ENCODE measurements around the gene PRKAG2.

Gene PRKAG2

DNA sequence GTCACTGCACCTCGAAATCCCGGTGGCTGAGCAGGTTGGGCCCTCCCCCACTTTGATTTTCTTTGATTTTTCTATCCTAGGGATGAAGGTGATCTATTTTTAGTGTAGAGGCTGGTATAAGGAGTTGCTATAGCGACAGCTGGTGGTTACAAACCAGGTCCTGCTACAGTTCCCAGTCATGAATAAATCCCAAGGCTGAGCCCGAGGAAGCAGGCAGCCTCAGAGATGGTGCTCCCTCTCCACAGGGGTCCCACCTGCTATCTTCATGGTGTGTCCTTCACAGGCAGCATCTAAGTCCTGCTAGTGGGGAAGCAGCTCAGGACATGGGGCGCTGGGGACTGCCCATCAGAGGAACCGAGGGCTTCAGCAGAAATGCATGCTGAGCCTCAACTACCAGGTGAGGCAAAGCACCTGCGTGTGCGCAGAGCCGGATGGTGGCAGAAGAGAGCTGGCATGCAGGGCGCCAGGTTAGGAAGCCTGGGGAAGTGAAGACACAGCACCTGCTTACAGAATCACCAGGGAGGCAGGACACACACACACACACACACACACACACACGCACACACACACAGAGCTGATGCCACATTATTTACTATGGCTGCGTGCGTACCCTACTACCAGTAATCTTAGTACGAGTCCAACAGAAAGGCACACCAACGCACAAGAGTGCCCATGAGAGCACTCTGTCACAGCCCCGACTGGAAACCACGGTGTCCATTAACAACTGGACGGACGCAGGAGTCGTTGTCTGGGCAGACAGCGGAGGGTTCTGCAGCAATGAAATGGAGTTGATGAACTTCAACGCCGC lies 150.9 kb downstream of the PRKAG2 start:
- no peak for DNase-seq (ENCODE audit: low read depth)

DNA sequence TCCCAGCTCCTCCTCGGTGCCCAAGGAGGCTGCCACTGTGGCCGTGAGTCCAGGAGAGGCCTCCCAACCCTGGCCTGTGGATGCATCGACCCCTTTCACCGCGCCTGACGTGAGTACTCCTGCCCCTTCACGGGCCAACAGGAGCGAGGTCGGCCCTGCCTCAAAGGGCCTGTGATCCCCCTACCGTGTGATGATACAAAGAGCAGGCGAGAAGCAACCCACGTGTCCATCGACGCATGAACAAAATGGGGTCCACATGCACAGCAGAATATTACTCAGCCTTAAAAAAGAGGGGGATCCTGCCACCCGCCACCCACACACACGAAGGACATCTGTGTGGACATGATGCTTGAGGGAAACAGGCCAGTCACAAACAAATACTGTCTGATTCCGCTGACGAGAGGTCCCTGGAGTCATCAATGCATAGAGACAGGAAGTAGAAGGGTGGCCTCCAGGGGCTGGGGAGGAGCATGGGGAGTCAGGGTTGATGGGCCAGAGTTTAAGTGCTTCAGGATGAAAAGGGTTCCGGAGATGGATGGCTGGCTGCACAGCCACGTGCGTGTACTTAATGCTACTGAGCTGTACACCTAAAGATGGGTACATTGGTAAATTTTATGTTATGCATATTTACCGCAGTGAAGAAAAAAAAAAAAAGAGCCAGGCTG lies 151.9 kb downstream of the PRKAG2 start:
- no peak for DNase-seq (ENCODE audit: low read depth)

DNA sequence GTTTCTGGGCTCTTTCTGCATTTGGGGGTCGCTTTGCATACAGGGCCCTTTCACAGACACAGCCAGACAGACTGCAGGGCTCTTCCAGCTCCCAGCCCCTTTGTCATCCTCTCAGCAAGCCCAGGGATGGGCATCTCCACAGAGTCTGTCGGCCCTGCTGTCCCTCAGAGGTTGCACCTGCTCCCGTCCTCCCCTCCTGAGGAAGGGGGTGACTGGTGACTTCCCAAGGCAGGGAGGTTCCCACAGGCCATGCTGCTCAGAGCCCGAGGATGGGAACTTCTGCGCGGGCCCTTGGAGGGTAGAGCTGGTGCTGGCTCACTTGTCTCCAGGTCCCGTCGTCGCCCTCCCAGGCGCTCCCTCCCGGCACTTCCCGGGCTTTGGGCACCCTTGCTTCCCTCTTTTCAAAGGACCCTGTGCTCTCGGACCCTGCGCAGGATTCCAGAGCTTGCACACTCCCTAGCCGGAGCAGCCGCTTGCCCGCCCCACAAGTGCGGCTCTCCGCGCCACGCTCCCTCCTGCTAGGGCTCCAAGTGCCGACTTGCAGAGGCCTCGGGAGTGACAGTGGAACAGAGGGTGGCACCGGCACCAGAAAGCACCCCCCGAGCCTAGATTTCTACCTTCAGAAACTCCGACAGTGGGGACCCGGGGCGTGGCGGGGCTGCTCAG lies 152.5 kb downstream of the PRKAG2 start:
- DNase-seq (ENCODE audit: low read depth), result no peak

DNA sequence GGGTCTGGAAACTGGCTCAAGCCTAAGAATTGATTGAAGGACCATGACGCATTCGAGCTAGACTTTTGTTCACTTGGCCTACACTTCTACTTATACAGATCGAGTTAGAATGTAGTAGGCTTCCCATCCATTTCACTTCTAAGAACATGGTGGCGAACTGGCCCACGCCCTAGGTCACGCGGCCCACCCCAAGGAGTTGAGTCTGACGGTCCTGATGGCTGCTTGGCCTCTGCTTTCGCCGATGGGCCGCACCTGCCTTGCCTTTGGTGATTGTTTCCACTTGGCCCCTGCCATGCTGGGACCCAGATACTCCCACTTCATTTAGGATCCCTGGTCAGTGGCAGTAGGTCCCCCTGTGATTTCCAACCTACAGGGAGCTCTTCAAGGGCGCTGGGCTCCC lies 153.6 kb downstream of the PRKAG2 start:
- DNase-seq (ENCODE audit: low read depth), result no peak

DNA sequence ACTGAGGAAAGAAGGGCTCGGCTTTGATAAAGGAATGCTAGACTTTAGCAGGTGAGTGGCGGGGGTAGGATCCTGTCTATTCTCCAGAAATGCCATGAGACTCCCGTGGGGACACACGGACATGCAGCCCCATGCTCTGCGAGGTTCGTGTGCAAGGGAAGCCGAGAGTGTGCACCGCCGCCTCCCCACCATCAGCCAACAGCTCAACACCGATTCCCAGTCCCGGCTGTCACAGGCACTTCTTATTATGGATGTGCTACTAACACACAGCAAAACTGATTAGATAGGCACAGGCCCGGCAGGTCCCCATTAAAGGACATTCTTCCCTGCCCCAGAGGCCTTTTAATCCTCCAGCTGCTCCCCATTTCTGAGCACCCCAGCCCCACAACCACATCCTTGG lies 154.4 kb downstream of the PRKAG2 start:
- no peak for DNase-seq (ENCODE audit: low read depth)

DNA sequence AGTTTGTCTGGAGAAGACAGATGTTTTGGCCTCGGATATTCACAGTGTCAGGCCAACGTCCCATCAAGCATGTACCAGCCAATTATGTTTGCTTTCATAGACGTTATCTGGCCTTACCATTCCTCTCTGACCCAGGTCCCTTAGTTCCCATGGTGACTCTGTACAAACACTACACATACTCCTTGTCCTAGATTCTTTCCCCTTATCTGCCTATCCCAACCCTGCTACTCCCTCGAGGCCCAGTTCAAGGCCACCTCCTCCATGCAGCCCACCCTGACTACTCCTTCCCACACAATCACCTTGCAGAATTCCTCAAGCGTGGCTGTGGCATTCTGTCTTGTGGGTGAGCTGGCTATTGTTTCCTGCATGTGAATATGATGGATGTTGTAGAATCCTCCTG lies 155.2 kb downstream of the PRKAG2 start:
- no peak for DNase-seq (ENCODE audit: low read depth)

DNA sequence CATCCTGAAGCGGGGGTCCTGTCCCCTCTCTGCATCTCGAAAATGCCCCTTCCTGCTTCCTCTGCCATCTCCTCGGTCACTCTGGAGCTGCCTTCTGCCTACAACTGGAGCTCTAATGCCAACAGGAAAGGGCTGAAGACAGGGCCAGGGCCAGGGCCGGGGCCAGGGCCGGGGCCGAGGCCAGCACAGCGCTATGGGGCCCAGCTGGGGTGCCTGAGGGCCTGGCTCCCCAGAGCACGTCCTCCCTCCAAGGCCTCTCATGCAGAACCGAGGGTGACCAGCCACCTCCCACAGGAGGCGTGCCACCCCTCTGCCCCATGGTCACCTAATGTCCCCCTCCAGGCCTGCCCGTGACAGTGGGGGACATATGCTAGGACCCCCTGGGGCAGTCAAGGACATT lies 155.7 kb downstream of the PRKAG2 start:
- no peak for DNase-seq (ENCODE audit: low read depth)

DNA sequence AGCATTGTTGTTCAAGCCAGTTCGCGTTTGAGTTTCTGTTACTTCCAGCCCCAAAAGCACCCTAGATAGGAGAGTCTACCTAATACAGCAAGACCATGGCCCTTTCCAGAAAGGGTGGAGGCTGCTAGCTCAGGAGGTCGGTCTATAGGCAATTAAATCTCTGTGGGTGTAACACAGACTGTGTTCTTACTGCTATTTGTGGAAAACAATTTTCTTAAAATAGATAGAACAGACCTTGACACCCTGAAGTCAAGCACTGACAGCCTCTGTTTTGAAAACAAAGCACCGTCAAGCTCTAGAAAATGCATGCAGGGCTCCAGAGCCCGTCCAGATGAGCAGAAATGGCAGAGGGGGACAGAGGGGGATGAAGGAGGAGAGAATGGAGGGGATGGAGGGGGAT lies 156.6 kb downstream of the PRKAG2 start:
- no peak for DNase-seq (ENCODE audit: low read depth)

DNA sequence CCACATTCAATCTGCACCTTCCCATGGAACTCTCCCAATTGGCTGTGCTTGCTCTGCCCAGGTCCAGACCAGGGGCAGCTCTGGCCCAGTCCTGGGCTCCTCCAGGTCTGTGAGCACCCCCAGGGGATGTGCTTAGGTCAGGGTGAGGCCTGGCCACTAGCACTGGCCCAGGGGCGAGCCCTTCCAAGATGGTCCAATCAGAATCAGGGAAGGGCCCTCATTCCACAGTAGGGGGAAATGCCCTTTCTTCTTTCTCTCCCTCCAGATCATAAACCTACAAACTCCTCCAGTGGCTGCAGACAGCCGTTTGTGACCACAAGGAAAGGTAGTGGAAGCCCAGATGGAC lies 157.0 kb downstream of the PRKAG2 start:
- no peak for DNase-seq (ENCODE audit: low read depth)

DNA sequence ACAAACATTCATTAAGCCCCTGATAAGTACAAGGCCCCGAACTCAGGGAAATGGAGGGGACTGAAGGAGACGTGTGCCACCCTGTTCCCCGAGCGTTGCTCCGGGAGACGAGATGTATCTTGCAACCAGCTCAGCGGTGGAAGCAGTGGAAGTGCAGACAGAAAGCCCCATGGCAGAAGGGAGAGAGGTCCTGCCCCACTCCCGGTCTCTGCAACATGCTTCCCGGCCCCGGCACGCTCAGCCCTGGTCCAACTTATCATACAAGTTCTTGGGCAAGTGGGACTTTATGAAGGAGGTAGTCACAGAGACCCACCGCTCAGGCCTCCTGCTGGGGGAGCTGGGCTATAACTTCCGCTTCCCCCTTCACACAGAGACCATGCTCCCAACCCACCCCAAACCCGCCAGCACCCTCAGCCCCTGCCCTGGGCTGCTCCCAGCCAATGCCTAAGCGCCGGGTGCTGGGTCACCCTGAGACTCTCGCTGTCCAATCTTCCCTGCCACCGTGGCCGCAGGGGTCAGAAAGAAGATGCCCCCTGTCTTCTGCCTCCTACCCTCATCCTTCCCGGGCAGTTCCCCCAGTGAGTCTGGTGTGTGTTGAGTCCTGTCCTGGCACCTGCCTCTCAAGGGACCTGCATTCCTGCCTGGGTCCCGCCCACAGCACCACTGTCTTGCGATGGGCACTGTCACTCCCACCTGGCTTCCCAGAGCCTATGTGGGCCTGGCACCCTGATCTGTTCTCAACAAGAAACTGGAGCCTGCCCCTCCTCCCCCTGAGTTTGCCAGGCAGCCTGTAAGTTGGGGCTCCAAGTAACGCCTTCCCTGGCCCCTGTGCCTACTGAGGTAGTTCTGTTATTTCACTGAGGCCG lies 157.7 kb downstream of the PRKAG2 start:
- DNase-seq (ENCODE audit: low read depth), result no peak

DNA sequence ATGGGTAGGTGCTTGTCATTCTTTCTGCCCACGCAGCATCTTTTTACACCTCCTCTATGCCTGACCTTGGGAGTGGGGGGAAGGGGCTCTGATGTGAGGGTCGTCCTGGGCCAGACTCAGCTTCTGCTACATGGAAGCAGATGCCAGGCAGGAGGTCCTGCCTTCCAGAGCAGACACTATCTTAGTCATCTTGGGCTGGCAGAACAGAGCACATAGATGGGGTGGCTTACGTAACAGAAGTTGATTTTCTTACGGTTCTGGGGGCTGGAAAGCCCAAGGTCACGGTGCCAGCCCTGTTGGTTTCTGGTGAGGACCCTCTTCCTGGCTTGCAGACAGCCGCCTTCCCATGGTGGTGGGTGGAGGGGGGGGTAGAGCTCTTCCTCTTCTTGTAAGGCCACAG lies 159.0 kb downstream of the PRKAG2 start:
- DNase-seq (ENCODE audit: low read depth), result no peak

DNA sequence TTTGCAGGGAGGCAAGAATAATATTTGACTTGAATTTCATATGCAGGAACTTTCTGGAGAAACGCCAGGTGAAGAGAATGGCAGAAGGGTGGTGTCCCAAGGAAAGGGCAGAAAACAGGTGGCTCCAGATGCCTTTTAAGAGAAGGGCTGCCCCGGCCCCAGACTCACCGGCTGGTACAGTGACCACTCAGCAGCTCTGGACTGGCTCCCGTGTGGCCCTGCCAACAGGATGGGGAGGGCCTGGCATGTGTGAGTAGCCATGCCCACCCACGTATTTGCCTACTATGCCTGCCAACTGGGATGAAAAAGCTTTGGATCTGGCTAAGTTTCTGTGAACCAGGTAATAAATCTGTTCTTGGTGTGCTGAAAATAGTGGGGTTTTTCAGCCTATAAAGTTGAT lies 159.5 kb downstream of the PRKAG2 start:
- no peak for DNase-seq (ENCODE audit: low read depth)

DNA sequence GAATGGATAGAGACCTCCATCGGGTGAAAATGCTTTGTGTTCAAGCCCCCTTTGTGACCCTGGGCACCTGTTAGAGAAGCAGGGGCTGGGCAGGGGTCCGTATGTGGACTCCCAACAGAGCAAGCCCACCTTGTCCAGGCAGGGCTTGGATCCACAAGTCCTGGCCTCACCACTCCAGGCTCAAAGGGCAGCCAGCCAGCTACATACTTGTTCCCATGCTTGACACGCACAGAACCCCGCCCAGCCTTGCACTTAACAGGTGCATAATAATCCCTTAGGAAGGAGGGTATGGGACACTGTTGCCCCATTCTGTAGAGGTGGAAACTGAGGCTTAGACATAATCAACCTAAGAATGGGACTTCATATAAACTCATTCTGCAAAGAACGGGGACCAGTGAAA lies 160.6 kb downstream of the PRKAG2 start:
- DNase-seq (ENCODE audit: low read depth), result no peak

DNA sequence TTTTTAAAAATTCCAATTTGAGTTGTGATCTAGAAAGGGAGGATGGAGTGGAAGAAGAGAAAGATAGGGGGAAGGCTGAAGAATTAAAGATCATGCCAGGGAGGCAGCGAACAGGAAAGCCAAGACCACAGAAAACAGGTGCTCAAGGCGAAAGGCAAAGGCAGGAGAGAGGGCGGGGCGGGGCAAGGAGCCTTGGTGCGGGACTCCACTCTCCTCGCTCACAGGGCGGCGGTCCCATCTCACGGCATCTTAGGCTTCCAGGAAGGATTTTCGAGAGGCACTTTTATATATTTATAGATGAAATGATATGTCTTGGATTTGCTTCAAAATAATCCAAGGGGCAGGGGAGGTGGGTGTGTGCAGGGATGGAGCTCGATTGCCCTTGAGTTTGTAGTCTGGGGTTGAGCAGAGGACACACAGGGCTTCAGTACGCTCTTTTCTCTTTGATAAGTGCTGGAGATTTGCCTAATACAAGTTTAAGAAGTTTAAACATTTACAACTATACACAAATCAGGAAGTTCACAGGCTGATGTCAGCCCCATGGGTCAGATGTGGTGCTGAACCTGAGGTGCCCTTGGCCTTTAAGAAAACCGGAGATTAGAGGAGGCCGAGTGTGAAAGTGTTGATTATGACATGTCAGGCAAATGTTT lies 161.1 kb downstream of the PRKAG2 start:
- DNase-seq (ENCODE audit: low read depth), result no peak

DNA sequence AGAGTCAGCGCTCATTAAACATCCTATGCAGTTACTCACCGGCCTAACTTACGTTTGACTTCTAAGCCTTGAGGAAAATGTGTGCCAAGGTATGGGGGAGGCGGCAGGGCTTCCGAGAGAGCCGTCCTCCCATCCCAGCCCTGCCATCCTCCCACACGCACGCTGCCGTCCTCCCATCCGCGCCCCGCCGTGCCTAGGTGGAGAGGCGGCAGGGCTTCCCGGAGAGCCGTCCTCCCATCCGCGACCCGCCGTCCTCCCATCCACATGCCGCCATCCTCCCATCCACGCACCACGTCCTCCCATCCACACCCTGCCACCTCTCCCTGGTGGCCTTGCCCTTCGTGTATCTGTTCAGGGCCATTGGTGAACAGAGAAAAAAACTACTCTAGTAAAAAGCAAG lies 162.7 kb downstream of the PRKAG2 start:
- no peak for DNase-seq (ENCODE audit: low read depth)

DNA sequence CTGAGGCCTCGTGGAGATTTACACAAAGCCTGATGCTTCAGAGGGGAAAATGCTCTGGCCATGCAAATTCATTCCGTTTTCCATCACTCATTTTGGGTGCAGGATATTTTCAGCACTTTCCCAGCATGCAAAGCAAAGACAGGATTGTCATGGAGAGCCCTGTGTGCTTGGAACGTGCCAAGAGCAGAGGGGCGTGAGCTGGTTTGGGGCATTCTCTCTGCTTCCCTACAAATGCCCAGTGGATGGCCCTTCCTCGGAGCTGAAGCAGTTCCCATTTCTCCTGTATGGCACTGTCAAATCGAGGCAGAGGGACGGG lies 164.1 kb downstream of the PRKAG2 start:
- no peak for DNase-seq (ENCODE audit: low read depth)

DNA sequence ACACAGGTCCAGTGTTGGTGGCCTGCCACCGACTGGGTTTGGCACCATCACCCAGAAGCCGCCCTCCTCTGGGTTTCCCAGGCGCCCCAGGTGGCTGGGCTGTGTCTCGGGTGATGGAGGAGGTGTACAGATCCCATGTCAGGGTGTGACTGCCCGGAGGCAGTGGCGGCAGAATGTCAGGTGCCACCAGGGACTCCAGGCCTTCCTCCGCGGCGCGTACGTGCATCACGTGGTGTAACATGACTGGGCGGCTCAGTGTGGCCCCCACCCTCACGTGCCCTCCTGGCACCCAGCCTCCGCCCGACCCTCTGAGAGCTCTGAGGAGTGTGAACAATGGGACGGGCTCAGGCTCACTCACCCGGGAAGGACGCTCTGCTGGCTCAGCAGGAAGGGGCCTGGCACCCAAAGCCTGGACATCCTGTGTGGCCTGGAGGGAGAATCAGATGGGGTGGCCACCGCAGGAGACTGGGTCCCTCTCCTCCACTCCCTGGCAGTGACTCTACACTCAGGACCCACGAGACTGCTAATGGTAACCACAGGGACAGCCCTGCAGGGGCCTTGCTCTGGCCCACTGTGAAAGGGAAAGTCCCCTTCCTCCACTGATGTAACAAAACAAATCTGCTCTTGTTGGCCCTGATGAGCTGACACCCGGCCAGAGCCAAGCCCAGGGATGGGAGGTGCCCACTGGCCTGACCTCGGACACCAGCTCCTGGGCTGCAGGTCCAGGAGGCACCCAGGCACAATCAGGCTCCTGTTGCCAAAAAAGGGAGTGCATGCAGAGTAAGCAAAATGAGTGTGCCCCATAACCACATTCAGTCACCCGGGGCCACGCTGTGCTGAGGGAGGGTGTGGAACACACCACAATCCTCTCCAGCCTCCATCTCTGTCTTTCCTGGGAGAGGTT lies 164.8 kb downstream of the PRKAG2 start:
- no peak for DNase-seq (ENCODE audit: low read depth)

DNA sequence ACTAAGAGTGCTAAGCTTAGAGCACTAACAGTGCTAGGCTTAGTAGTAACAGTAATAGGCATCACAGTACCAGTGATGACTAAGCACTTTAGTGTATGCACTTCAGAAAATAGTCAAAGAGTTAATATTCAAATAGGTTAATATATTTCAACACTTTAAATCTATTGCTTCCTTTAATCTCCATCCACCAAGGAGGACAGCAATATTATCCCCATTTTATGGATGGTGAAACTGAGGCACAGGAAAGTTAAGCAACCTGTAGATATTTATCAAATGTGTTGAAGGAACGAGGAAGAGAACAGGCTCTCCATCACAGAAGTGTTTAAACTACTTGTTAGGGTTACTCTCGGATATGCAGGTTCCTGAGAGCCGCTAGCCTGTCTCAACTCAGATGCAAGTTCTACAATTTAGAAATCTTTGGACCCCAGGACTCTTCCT lies 165.5 kb downstream of the PRKAG2 start:
- no peak for DNase-seq (ENCODE audit: low read depth)

DNA sequence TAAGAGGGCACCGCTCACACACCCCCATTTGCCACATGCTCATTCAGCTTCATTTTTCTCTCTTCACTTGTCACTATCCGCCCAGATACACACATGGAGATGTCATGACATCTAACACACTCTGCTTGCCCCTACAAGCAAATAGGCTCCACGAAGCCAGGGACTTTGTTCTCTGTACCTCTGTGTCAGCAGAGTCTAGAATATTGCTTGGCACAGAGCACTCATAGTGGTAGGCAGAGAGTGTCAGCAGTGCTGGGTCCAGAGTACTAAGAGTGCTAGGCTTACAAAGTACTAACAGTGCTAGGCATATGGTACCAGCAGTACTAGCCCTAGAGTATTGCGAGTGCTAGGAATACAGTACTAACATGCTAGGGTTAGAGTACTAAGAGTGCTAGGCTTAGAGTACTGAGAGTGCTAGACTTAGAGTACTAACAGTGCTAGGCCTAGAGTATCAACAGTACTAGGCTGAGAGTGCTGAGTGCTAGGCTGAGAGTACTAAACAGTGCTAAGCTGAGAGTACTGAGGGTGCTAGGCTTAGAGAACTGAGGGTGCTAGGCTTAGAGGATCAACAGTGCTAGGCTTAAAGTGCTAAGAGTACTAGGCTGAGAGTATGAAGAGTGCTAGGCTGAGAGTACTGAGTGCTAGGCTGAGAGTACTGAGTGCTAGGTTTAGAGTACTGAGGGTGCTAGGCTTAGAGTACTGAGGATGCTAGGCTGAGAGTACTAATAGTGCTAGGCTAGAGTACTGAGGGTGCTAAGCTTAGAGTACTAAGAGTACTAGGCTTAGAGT lies 166.1 kb downstream of the PRKAG2 start:
- no peak for DNase-seq (ENCODE audit: low read depth)

DNA sequence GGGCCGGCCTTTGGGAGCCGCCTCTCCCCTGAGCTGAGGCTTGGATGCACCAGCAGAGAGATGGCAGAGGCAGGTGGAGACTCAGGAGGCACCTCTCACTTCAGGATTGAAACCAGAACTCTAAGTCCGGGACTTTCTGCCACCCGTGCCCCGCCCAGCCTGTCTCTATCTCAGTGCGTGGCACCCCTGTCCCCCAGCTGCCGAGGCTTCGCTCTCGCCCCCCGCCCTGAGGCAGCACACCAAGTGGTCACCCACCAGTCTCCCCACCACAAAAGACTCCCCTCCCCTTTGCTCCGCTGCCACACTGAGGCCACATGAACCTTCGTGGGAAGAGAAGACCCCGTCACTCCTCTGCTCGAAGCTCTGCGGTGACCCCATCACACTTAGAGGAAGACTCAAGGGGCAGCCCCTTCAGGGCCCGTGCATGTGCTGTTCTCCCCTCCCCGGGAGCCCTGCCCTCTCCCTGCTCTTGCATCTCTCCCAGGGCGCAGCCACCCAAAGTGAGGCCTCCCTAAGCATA lies 166.7 kb downstream of the PRKAG2 start:
- DNase-seq (ENCODE audit: low read depth), result no peak

Measured in ELR (cell line).